ENCODE data around the gene GLYAT.

The GLYAT gene

GRCh38 chr11:58773337-58773736, 41.6 kb upstream of the GLYAT start:
- no peaks in the 10 kb centered on the region for H3K79me2 ChIP-seq (ENCODE audit: insufficient read depth, low read length)
- no peaks in the 10 kb centered on the region for H3K4me1 ChIP-seq (ENCODE audit: insufficient read depth, low read length)
- no peak overlapping the region for H3K4me2 ChIP-seq (ENCODE audit: insufficient read depth, low read length)
- TF ChIP-seq CTCF (IDR thresholded peaks at IDR 0.05; ENCODE audit: borderline replicate concordance, extremely low read depth, low read length, poor library complexity, severe bottlenecking), result no peak
- TF ChIP-seq EZH2 (IDR thresholded peaks at IDR 0.05; ENCODE audit: borderline replicate concordance, low read depth, low read length, severe bottlenecking), result no peak
- H3K9ac ChIP-seq (ENCODE audit: low read depth, low read length), result no peak overlapping the region
- no peak overlapping the region for H3K27ac ChIP-seq (ENCODE audit: low read length)
- no peaks in the 10 kb centered on the region for H3K27me3 ChIP-seq (ENCODE audit: insufficient read depth, low read length, poor library complexity)
- no peaks in the 10 kb centered on the region for H3K36me3 ChIP-seq (ENCODE audit: insufficient read depth, low read length)
- DNase-seq (no peak), ATAC-seq (ENCODE audit: insufficient read depth, low read depth) (no peak)
- H2AFZ ChIP-seq (ENCODE audit: low read depth, low read length), result no peak overlapping the region
- H3K4me3 ChIP-seq (ENCODE audit: low read depth in 1 of 2, low read length in 2 of 2), result no peak overlapping the region
- no peaks in the 10 kb centered on the region for H3K9me3 ChIP-seq (ENCODE audit: insufficient read depth, low read length, severe bottlenecking)
- H4K20me1 ChIP-seq (ENCODE audit: insufficient read depth, low read length), result no peaks in the 10 kb centered on the region

GRCh38 chr11:58772329-58773285, 40.9 kb upstream of the GLYAT start:
- no peak overlapping the region for H2AFZ ChIP-seq (ENCODE audit: low read depth, low read length)
- no peak for ATAC-seq (ENCODE audit: insufficient read depth, low read depth)
- no peaks in the 10 kb centered on the region for H3K4me1 ChIP-seq (ENCODE audit: insufficient read depth, low read length)
- no peak overlapping the region for H3K4me3 ChIP-seq (ENCODE audit: low read depth in 1 of 2, low read length in 2 of 2)
- H3K9ac ChIP-seq (ENCODE audit: low read depth, low read length), result no peak overlapping the region
- H3K36me3 ChIP-seq (ENCODE audit: insufficient read depth, low read length), result no peaks in the 10 kb centered on the region
- no peak for TF ChIP-seq EZH2 (IDR thresholded peaks at IDR 0.05; ENCODE audit: borderline replicate concordance, low read depth, low read length, severe bottlenecking)
- TF ChIP-seq CTCF (IDR thresholded peaks at IDR 0.05; ENCODE audit: borderline replicate concordance, extremely low read depth, low read length, poor library complexity, severe bottlenecking), result no peak
- no peaks in the 10 kb centered on the region for H3K27me3 ChIP-seq (ENCODE audit: insufficient read depth, low read length, poor library complexity)
- no peaks in the 10 kb centered on the region for H4K20me1 ChIP-seq (ENCODE audit: insufficient read depth, low read length)
- H3K27ac ChIP-seq (ENCODE audit: low read length), result no peak overlapping the region
- no peak for DNase-seq
- no peak overlapping the region for H3K4me2 ChIP-seq (ENCODE audit: insufficient read depth, low read length)
- H3K79me2 ChIP-seq (ENCODE audit: insufficient read depth, low read length), result no peaks in the 10 kb centered on the region
- H3K9me3 ChIP-seq (ENCODE audit: insufficient read depth, low read length, severe bottlenecking), result no peaks in the 10 kb centered on the region

GRCh38 chr11:58771458-58771855, 39.7 kb upstream of the GLYAT start:
- Histone ChIP-seq H3K36me3 (ENCODE audit: insufficient read depth, low read length) (no peaks in the 10 kb centered on the region), H3K79me2 (ENCODE audit: insufficient read depth, low read length) (no peaks in the 10 kb centered on the region), H3K4me2 (ENCODE audit: insufficient read depth, low read length) (no peak overlapping the region), H2AFZ (ENCODE audit: low read depth, low read length) (no peak overlapping the region), H3K4me1 (ENCODE audit: insufficient read depth, low read length) (no peaks in the 10 kb centered on the region), H3K27me3 (ENCODE audit: insufficient read depth, low read length, poor library complexity) (no peaks in the 10 kb centered on the region), H4K20me1 (ENCODE audit: insufficient read depth, low read length) (no peaks in the 10 kb centered on the region), H3K9ac (ENCODE audit: low read depth, low read length) (no peak overlapping the region), H3K27ac (ENCODE audit: low read length) (no peak overlapping the region), H3K9me3 (ENCODE audit: insufficient read depth, low read length, severe bottlenecking) (no peaks in the 10 kb centered on the region), H3K4me3 (ENCODE audit: low read depth in 1 of 2, low read length in 2 of 2) (no peak overlapping the region)
- no peak for DNase-seq
- TF ChIP-seq CTCF (IDR thresholded peaks at IDR 0.05; ENCODE audit: borderline replicate concordance, extremely low read depth, low read length, poor library complexity, severe bottlenecking), result no peak
- TF ChIP-seq EZH2 (IDR thresholded peaks at IDR 0.05; ENCODE audit: borderline replicate concordance, low read depth, low read length, severe bottlenecking), result no peak
- no peak for ATAC-seq (ENCODE audit: insufficient read depth, low read depth)
